HL-60 (cell line): ENCODE results near the gene CRIP3.

Source experiments
- GABPA ChIP-seq: IDR thresholded peaks from 2 replicates; pipeline ENCODE4 v1.6.1; 2012; ENCODE audit warnings: low read depth
- POLR2AphosphoS5 ChIP-seq: IDR thresholded peaks from 2 replicates; pipeline ENCODE4 v1.6.1; 2012; ENCODE audit warnings: low read depth
- SPI1 ChIP-seq: IDR thresholded peaks from 2 replicates; pipeline ENCODE4 v1.6.1; 2012; ENCODE audit warnings: low read depth, mild to moderate bottlenecking, borderline replicate concordance
- TF ChIP-seq, protein P1 (sequence below): IDR thresholded peaks from one replicate; pipeline ENCODE4 v1.5.1; 2011; ENCODE audit warnings: low read length, control low read depth, inconsistent platforms; ENCODE audit not compliant: insufficient read depth
- TF ChIP-seq, protein P2 (sequence below): IDR thresholded peaks from 2 replicates; pipeline ENCODE4 v1.6.1; 2012; ENCODE audit warnings: low read depth; ENCODE audit not compliant: insufficient replicate concordance

DNA sequence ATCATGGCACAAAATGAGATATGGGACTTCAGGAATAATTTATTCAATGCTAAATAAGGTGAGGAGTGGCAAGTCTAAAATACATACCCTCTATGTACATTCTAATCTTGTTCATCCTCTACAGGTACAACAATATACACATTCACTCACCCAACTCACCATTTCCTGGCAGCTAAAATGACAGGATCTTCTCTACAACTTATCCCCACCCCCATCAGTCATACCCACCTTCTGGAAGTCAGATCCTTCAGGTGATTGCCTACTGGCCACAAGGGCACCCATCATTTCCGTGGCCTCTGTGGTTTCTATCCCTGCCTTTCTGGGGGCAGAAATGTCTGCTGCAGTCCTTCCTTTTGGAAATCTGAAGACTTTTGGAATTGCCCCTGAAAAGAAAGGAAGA is 22.8 kb upstream of the CRIP3 start:
- TF ChIP-seq, protein P1, sequence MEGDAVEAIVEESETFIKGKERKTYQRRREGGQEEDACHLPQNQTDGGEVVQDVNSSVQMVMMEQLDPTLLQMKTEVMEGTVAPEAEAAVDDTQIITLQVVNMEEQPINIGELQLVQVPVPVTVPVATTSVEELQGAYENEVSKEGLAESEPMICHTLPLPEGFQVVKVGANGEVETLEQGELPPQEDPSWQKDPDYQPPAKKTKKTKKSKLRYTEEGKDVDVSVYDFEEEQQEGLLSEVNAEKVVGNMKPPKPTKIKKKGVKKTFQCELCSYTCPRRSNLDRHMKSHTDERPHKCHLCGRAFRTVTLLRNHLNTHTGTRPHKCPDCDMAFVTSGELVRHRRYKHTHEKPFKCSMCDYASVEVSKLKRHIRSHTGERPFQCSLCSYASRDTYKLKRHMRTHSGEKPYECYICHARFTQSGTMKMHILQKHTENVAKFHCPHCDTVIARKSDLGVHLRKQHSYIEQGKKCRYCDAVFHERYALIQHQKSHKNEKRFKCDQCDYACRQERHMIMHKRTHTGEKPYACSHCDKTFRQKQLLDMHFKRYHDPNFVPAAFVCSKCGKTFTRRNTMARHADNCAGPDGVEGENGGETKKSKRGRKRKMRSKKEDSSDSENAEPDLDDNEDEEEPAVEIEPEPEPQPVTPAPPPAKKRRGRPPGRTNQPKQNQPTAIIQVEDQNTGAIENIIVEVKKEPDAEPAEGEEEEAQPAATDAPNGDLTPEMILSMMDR, result no peak
- TF ChIP-seq POLR2AphosphoS5 (no peak), SPI1 (no peak), GABPA (no peak)
- TF ChIP-seq, protein P2, sequence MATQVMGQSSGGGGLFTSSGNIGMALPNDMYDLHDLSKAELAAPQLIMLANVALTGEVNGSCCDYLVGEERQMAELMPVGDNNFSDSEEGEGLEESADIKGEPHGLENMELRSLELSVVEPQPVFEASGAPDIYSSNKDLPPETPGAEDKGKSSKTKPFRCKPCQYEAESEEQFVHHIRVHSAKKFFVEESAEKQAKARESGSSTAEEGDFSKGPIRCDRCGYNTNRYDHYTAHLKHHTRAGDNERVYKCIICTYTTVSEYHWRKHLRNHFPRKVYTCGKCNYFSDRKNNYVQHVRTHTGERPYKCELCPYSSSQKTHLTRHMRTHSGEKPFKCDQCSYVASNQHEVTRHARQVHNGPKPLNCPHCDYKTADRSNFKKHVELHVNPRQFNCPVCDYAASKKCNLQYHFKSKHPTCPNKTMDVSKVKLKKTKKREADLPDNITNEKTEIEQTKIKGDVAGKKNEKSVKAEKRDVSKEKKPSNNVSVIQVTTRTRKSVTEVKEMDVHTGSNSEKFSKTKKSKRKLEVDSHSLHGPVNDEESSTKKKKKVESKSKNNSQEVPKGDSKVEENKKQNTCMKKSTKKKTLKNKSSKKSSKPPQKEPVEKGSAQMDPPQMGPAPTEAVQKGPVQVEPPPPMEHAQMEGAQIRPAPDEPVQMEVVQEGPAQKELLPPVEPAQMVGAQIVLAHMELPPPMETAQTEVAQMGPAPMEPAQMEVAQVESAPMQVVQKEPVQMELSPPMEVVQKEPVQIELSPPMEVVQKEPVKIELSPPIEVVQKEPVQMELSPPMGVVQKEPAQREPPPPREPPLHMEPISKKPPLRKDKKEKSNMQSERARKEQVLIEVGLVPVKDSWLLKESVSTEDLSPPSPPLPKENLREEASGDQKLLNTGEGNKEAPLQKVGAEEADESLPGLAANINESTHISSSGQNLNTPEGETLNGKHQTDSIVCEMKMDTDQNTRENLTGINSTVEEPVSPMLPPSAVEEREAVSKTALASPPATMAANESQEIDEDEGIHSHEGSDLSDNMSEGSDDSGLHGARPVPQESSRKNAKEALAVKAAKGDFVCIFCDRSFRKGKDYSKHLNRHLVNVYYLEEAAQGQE, result no peak
